Neural cell (in vitro differentiated cells): Measurements from ENCODE around the gene KLHL15. TPM values are rescaled to one million over a fixed set of nuclear protein-coding genes. Genes with fewer than 3 reads are reported as not detected.

Experiments used
- H2AFZ ChIP-seq: fragments of 200-600, 300-800 bp; sonication (generic), shearing (Covaris generic); 2 replicates; pipeline ENCODE4 v1.6.0; 2014; ENCODE audit warnings: low read depth, mild to moderate bottlenecking, antibody characterized with exemption, low read length, moderate library complexity
- H3F3A ChIP-seq: fragments of 200-600 bp; shearing (Covaris generic); 2 replicates; pipeline ENCODE4 v1.6.1; 2016; ENCODE audit warnings: mild to moderate bottlenecking, moderate library complexity, mixed read lengths, antibody characterized with exemption, low read length; ENCODE audit not compliant: insufficient read depth, poor library complexity, severe bottlenecking
- H3K27ac ChIP-seq: fragments of 200-600, 300-800 bp; sonication (generic), shearing (Covaris generic); 2 replicates; pipeline ENCODE4 v1.5.1; 2014; ENCODE audit warnings: mild to moderate bottlenecking, low read length, moderate library complexity
- H3K27me3 ChIP-seq: fragments of 300-800, 200-600 bp; sonication (generic), shearing (Covaris generic); 2 replicates; pipeline ENCODE4 v1.6.0; 2014; ENCODE audit warnings: mild to moderate bottlenecking, low read depth, low read length, moderate library complexity; ENCODE audit not compliant: insufficient read depth
- H3K36me3 ChIP-seq: fragments of 300-800, 200-600 bp; sonication (generic), shearing (Covaris generic); 2 replicates; pipeline ENCODE4 v1.5.1; 2014; ENCODE audit warnings: mild to moderate bottlenecking, antibody characterized with exemption, low read length, moderate library complexity; ENCODE audit not compliant: insufficient read depth
- H3K4me2 ChIP-seq: fragments of 300-800, 200-600 bp; sonication (generic), shearing (Covaris generic); 2 replicates; pipeline ENCODE4 v1.6.0; 2014; ENCODE audit warnings: mild to moderate bottlenecking, low read length
- H3K4me3 ChIP-seq: fragments of 300-800, 200-600 bp; sonication (generic), shearing (Covaris generic); 2 replicates; pipeline ENCODE4 v1.5.1; 2014; ENCODE audit warnings: mild to moderate bottlenecking, low read length, moderate library complexity
- H3K79me2 ChIP-seq: fragments of 200-600 bp; shearing (Covaris generic); replicated peaks from 2 replicates; pipeline ENCODE4 v1.6.0; 2014; ENCODE audit warnings: mild to moderate bottlenecking, low read length, moderate library complexity; ENCODE audit not compliant: insufficient read depth
- H3K9ac ChIP-seq: fragments of 300-800, 200-600 bp; sonication (generic), shearing (Covaris generic); 2 replicates; pipeline ENCODE4 v1.6.1; 2016; ENCODE audit warnings: mild to moderate bottlenecking, low read length, mixed read lengths
- H3K9me2 ChIP-seq: fragments of 200-600 bp; shearing (Covaris generic); 2 replicates; pipeline ENCODE4 v1.6.1; 2016; ENCODE audit warnings: mild to moderate bottlenecking, low read length, mixed read lengths; ENCODE audit not compliant: insufficient read depth
- H3K9me3 ChIP-seq: fragments of 200-600, 300-800 bp; sonication (generic), shearing (Covaris generic); 2 replicates; pipeline ENCODE4 v1.6.1; 2016; ENCODE audit warnings: mild to moderate bottlenecking, mixed run types, low read length, moderate library complexity, mixed read lengths
- H4K20me1 ChIP-seq: fragments of 200-600 bp; shearing (Covaris generic); 2 replicates; pipeline ENCODE4 v1.6.1; 2016; ENCODE audit warnings: mild to moderate bottlenecking, mixed run types; ENCODE audit not compliant: insufficient read depth
- CTCF ChIP-seq: fragments of 450-650 bp; IDR thresholded peaks from 2 replicates; pipeline ENCODE4 v1.5.1; 2014; ENCODE audit warnings: antibody characterized with exemption, mild to moderate bottlenecking, moderate library complexity; ENCODE audit not compliant: poor library complexity, severe bottlenecking
- EP300 ChIP-seq: fragments of 450-650 bp; conservative IDR thresholded peaks from 2 replicates; pipeline ENCODE4 v1.6.1; 2014; ENCODE audit warnings: antibody characterized with exemption, mild to moderate bottlenecking, moderate library complexity; ENCODE audit not compliant: poor library complexity, severe bottlenecking
- EZH2 ChIP-seq: fragments of 200-600, 300-800 bp; shearing (Covaris generic), sonication (generic); IDR thresholded peaks from 2 replicates; pipeline ENCODE4 v1.6.1; 2014; ENCODE audit warnings: antibody characterized with exemption, low read length, borderline replicate concordance, mild to moderate bottlenecking; ENCODE audit not compliant: insufficient read depth, poor library complexity, severe bottlenecking
- MXI1 ChIP-seq: fragments of 450-650 bp; conservative IDR thresholded peaks from 2 replicates; pipeline ENCODE4 v1.6.1; 2014; ENCODE audit warnings: antibody characterized with exemption, mild to moderate bottlenecking; ENCODE audit not compliant: poor library complexity, severe bottlenecking
- POLR2AphosphoS5 ChIP-seq: IDR thresholded peaks from 2 replicates; pipeline ENCODE4 v1.6.1; 2012
- RAD21 ChIP-seq: fragments of 450-650 bp; conservative IDR thresholded peaks from 2 replicates; pipeline ENCODE4 v1.6.1; 2014; ENCODE audit warnings: antibody characterized with exemption, mild to moderate bottlenecking, moderate library complexity
- REST ChIP-seq: IDR thresholded peaks from 2 replicates; pipeline ENCODE4 v1.6.1; 2012; ENCODE audit warnings: borderline replicate concordance
- SMC3 ChIP-seq: fragments of 450-650 bp; conservative IDR thresholded peaks from 2 replicates; pipeline ENCODE4 v1.6.1; 2014; ENCODE audit warnings: antibody characterized with exemption, mild to moderate bottlenecking, moderate library complexity; ENCODE audit not compliant: poor library complexity
- TAF1 ChIP-seq: IDR thresholded peaks from 2 replicates; pipeline ENCODE4 v1.6.1; 2012; ENCODE audit warnings: low read depth
- polyA plus RNA-seq: library from polyadenylated mRNA; depleted of rRNA; stranded (reverse); fragments of >200 nt; gene quantifications from 2 replicates; pipeline ENCODE4 v1.2.3, GENCODE V29; 2014

The KLHL15 gene
- polyA plus RNA-seq, 1 donor from 2014 or later = 12.9 TPM

GRCh38 chrX:23964191-23964590 is 62.8 kb downstream of the KLHL15 start:
- no peak overlapping the region for H3K9ac ChIP-seq
- no peaks in the 10 kb centered on the region for H3K9me2 ChIP-seq
- H3K79me2 ChIP-seq = no peaks in the 10 kb centered on the region
- no peak overlapping the region for H2AFZ ChIP-seq
- no peaks in the 10 kb centered on the region for H3K27me3 ChIP-seq
- H3K27ac ChIP-seq = no peak overlapping the region
- TF ChIP-seq POLR2AphosphoS5 (no peak), REST (no peak), EZH2 (no peak), RAD21 (no peak), SMC3 (no peak), EP300 (no peak), CTCF (no peak), TAF1 (no peak), MXI1 (no peak)
- H3K36me3 ChIP-seq = no peaks in the 10 kb centered on the region
- no peaks in the 10 kb centered on the region for H3F3A ChIP-seq
- H3K4me2 ChIP-seq = no peak overlapping the region
- no peak overlapping the region for H3K4me3 ChIP-seq
- no peaks in the 10 kb centered on the region for H4K20me1 ChIP-seq
- no peaks in the 10 kb centered on the region for H3K9me3 ChIP-seq

GRCh38 chrX:23959781-23960180 is 67.2 kb downstream of the KLHL15 start:
- TF ChIP-seq TAF1 (no peak), CTCF (no peak), MXI1 (no peak), RAD21 (no peak), EP300 (no peak), REST (no peak), EZH2 (no peak), POLR2AphosphoS5 (no peak)
- Histone ChIP-seq H3F3A (no peaks in the 10 kb centered on the region), H3K27ac (no peak overlapping the region), H2AFZ (no peak overlapping the region), H3K9me3 (no peaks in the 10 kb centered on the region), H3K27me3 (no peaks in the 10 kb centered on the region), H3K9ac (no peak overlapping the region), H3K4me2 (no peak overlapping the region), H3K79me2 (no peaks in the 10 kb centered on the region), H3K9me2 (no peaks in the 10 kb centered on the region), H3K4me3 (no peak overlapping the region), H3K36me3 (no peaks in the 10 kb centered on the region), H4K20me1 (no peaks in the 10 kb centered on the region)
